22Rv1 (cell line): ENCODE results near the gene TRIM67.

Experiments used
- H3K27ac ChIP-seq: fragments of 450-650 bp; 2 replicates; pipeline ENCODE4 v1.5.1; 2017
- ZFX ChIP-seq: fragments of 450-650 bp; IDR thresholded peaks from 2 replicates; pipeline ENCODE4 v1.6.1; 2017; ENCODE audit warnings: antibody characterized with exemption, borderline replicate concordance
- TF ChIP-seq, protein P1 (sequence below): fragments of 450-650 bp; IDR thresholded peaks from 2 replicates; pipeline ENCODE4 v1.5.1; 2017; ENCODE audit warnings: mild to moderate bottlenecking

TRIM67 gene

DNA sequence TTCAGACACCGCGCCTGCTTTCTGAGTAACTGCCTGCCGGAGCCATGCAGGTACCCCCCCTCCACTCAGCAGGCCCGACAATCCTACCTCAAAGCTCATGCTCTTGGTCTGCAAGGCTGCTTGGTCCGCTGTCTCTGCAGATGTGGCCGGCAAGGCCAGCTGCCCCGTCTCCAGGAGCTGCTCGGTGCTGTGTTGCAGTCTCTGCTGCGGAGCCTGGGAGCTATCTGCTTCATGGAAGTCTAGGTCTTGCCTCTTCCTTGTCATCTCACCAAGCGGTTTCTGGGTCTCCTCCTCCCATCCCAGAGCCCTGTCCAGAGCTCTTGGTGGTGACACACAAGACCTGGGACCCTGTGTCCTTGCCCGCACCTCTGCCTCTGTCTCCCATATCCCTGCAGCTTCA, 55.2 kb downstream of the TRIM67 start:
- no peak overlapping the region for H3K27ac ChIP-seq
- TF ChIP-seq ZFX = no peak
- TF ChIP-seq, protein P1, sequence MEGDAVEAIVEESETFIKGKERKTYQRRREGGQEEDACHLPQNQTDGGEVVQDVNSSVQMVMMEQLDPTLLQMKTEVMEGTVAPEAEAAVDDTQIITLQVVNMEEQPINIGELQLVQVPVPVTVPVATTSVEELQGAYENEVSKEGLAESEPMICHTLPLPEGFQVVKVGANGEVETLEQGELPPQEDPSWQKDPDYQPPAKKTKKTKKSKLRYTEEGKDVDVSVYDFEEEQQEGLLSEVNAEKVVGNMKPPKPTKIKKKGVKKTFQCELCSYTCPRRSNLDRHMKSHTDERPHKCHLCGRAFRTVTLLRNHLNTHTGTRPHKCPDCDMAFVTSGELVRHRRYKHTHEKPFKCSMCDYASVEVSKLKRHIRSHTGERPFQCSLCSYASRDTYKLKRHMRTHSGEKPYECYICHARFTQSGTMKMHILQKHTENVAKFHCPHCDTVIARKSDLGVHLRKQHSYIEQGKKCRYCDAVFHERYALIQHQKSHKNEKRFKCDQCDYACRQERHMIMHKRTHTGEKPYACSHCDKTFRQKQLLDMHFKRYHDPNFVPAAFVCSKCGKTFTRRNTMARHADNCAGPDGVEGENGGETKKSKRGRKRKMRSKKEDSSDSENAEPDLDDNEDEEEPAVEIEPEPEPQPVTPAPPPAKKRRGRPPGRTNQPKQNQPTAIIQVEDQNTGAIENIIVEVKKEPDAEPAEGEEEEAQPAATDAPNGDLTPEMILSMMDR = no peak

DNA sequence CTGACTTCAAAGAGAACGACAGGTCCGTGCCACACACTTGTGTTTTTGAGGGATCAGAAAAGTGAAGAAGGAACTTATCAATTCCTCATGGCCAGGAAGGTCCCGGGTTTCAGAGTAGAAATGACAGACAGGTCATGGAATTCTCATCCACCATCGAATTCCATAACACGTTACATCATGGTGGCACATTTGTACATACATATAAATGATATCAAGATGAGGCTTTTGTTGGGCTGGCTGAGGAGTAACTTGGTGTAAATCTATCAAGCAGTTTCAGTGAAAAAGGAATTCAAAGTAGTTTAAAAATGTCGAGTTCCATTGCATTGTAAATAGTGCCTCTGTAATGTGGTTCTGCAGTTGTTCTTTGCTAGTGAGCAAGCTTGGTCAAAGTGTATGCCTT, 56.2 kb downstream of the TRIM67 start:
- no peak overlapping the region for H3K27ac ChIP-seq

DNA sequence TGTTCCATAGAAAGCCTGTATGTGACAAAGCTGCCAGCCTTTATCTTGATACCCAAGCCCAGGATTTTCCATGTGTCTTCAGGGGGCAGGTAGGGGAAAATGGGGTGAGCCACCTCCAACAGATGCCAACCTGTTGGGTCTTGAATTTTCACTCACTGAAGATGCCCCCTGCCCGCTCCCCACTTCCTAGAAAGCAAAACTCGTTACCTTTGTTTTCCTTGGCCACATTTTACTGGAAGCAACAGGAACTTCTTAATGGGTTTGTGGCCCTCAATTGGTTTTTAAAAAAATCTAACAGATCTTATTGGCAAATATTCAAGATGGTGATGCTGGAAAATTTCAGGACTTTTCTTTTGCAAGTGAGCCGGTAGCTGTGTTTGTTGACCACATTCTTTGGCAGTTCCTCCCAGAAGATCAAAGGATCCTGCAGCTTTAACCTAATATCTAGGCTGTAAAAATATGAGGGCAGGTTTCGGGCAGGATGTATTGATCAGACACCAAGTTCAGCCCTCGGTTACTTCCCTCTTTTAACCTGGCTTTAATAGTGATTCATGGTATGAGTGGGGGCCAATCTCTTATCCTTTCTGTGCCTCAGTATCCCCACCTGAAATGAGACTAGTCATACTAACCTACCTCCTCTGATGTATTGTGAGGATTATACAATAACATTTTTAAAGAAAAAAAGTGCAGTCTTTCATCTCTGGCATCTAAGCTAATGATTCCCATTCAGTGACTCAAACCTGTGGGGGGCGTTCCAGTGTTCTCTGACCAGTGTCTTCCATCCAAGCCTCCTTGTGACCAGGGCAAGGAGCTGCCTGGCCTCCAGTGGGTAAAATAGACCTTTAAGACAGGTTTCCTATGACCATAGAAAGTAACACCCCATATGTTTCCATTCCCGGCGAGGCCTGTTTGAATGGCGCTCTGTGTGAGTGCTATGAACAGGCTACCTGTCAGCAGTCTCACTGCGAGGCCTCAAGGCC, 57.9 kb downstream of the TRIM67 start:
- no peak overlapping the region for H3K27ac ChIP-seq
- no peak for TF ChIP-seq ZFX
- TF ChIP-seq, protein P1 = no peak

More for the DNA sequence above, 56.2 kb downstream of the TRIM67 start:
- no peak for TF ChIP-seq ZFX

DNA sequence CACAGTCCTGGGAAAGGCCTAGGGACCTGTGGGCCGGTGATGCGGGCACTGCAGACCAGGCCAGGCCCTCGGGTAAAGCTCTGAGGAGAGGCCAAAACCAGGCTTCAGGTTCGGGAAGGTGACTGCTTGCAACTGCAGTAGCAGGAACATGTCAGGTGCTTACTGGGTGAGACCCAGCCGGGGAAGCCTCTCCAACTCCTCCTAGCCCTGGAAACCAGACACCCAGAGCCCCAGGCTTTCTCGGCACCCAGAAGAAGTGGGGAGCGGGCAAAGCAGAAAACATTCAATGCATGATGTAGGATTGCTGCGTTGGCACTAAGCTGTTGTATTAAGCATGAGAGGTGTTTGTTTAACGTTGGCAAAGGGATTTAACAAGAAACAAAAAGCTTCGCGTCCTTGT, 58.9 kb downstream of the TRIM67 start:
- TF ChIP-seq, protein P1 = no peak
- TF ChIP-seq ZFX = no peak
- no peak overlapping the region for H3K27ac ChIP-seq

DNA sequence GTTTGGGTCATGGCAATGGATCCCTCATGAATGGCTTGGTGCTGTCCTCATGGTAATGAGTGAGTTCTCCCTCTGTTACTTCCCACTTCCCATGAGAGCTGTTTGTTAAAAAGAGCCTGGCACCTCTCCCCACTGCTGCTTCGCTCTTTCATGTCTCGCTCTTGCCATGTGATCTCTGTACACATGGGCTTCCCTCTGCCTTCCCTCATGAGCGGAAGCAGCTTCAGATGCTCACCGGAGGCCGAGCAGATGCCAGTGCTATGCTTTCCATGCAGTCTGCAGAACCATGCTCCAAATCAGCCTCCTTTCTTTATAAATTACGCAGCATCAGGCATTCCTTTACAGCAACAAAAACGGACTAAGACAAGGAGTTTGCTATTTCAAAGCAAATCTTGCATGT, 64.3 kb downstream of the TRIM67 start:
- TF ChIP-seq ZFX = no peak
- TF ChIP-seq, protein P1 = no peak
- no peak overlapping the region for H3K27ac ChIP-seq

DNA sequence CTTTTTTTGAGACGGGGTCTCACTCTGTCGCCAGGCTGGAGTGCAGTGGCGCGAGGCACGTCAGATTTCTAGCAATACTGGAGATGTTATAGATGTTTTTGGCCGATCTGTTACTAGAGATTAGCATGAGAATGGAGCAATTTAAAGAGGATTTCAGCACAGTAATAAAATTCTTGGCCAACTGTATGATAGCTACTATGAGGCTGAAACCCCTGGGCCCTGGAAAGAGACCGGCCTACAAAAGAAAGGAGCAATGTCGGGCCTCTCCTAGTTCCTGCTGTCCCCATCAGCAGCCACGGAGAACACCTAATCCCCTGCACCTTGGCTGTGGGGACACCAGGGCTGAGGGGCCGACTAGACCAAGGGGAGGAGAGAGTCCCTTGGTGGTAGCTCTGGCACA, 69.7 kb downstream of the TRIM67 start:
- TF ChIP-seq, protein P1 = no peak
- no peak for TF ChIP-seq ZFX

DNA sequence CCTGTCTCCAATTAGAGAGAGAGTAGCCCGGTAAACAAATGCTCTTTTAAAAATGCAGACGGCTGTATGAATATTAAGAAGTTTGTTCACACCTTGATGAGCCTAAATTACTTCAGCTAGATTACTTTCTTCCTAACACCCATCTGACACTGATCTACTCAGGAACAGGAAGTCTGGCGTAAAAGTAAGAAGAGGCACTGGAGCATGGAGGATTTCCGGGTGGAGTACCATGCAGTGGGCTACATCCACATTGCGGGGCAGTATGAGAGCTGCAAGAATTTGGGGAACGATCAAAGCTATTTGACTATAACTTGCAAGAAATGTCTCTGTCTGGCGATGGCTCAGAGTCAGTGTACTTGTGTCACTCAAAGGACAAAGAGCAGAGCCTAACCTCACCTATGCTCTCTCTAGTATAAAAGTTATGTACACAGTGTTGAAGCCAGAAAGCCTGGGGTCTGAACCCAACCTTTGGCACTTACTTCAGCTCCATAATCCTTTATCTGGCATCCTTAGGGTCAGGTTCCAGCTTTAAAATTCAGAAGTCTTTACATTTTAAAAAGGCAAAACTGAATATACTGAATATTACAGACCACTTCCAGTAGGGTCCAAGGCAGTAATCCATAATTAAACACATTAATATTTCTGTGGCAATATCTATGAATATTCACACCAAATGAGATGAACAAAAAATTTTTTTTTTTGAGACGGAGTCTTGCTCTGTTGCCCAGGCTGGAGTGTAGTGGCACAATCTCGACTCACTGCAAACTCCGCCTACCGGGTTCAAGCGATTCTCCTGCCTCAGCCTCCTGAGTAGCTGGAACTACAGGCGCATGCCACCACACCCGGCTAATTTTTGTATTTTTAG, 71.2 kb downstream of the TRIM67 start:
- no peak for TF ChIP-seq ZFX
- TF ChIP-seq, protein P1 = no peak

More for the DNA sequence above, 69.7 kb downstream of the TRIM67 start:
- H3K27ac ChIP-seq = no peak overlapping the region

More for the DNA sequence above, 71.2 kb downstream of the TRIM67 start:
- peak overlapping the region; percentile 60 for H3K27ac ChIP-seq
